ENCODE results near the gene AUTS2.

DNA sequence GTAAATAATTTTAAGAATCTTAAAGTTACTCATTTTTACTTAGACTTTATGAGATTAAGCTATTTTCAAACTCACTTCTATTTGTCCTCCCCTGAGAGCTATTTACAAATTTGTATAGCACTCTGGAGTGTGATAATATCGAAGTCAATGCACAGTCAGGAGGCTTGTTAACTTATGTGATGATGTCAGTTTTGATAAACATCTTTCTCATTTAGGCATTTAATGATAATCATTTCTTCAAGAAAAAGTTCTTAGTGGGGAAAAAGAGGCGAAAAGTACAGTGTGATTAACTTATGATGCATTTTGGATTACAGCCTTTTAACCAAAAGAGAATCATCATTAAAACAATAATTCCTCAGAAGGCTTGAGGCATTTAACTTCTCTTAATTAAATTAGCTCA is 468.6 kb downstream of the AUTS2 start:
- TF ChIP-seq, protein P1, sequence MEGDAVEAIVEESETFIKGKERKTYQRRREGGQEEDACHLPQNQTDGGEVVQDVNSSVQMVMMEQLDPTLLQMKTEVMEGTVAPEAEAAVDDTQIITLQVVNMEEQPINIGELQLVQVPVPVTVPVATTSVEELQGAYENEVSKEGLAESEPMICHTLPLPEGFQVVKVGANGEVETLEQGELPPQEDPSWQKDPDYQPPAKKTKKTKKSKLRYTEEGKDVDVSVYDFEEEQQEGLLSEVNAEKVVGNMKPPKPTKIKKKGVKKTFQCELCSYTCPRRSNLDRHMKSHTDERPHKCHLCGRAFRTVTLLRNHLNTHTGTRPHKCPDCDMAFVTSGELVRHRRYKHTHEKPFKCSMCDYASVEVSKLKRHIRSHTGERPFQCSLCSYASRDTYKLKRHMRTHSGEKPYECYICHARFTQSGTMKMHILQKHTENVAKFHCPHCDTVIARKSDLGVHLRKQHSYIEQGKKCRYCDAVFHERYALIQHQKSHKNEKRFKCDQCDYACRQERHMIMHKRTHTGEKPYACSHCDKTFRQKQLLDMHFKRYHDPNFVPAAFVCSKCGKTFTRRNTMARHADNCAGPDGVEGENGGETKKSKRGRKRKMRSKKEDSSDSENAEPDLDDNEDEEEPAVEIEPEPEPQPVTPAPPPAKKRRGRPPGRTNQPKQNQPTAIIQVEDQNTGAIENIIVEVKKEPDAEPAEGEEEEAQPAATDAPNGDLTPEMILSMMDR (IDR thresholded peaks at IDR 0.05; ENCODE audit: low read length), result no peak
- no peak for TF ChIP-seq EZH2 (IDR thresholded peaks at IDR 0.05; ENCODE audit: borderline replicate concordance, low read length)

All from OCI-LY1 (cell line).